Esophagus (tissue), 2 donors: ENCODE measurements around the gene HS6ST2. TPM values are rescaled to one million over a fixed set of nuclear protein-coding genes. Genes with fewer than 3 reads are reported as not detected.

Experiments used
- H3K27ac ChIP-seq, 2 donors: one replicate each; pipeline ENCODE4 v1.5.1; 2013; ENCODE audit warnings: low read depth in 2 of 2, mild to moderate bottlenecking in 2 of 2, inconsistent platforms in 1 of 2, low read length in 1 of 2, moderate library complexity in 1 of 2
- H3K27me3 ChIP-seq, 2 donors: one replicate each; pipeline ENCODE4 v1.6.1; 2013; ENCODE audit warnings: low read length in 2 of 2, control low read depth in 1 of 2, mild to moderate bottlenecking in 1 of 2; ENCODE audit not compliant: insufficient read depth in 2 of 2, control insufficient read depth in 1 of 2
- H3K36me3 ChIP-seq, 2 donors: one replicate each; pipeline ENCODE4 v1.6.1; 2013; ENCODE audit warnings: low read length in 1 of 2; ENCODE audit not compliant: control insufficient read depth in 2 of 2, insufficient read depth in 2 of 2
- H3K4me1 ChIP-seq, 2 donors: one replicate each; pipeline ENCODE4 v1.6.1; 2013; ENCODE audit warnings: low read length in 1 of 2; ENCODE audit not compliant: control insufficient read depth in 2 of 2, insufficient read depth in 2 of 2
- H3K4me3 ChIP-seq, 2 donors: one replicate each; pipeline ENCODE4 v1.5.1; 2013; ENCODE audit warnings: low read length in 2 of 2, mild to moderate bottlenecking in 2 of 2, low read depth in 1 of 2, moderate library complexity in 1 of 2
- H3K9me3 ChIP-seq, 2 donors: one replicate each; pipeline ENCODE4 v1.6.1; 2013; ENCODE audit warnings: mild to moderate bottlenecking in 2 of 2, low read depth in 1 of 2, low read length in 1 of 2, moderate library complexity in 1 of 2; ENCODE audit not compliant: control insufficient read depth in 2 of 2, insufficient read depth in 1 of 2
- WGBS, 2 donors: extraction: QIAGEN DNeasy Blood & Tissue Kit; methylation state at CpG; one replicate each; pipeline ENCODE4 v1.1.7; 2013; 5-methylcytosine and 5-hydroxymethylcytosine counted together
- polyA plus RNA-seq, 2 donors: library from polyadenylated mRNA; stranded (reverse); fragments of 200-250 nt; gene quantifications; one replicate each; pipeline ENCODE4 v1.2.3, GENCODE V29; 2013
- donor health status: healthy with polysubstance abuse.
- donor health status: Bipolar disorder and iron deficiency.

The HS6ST2 gene
- polyA plus RNA-seq, 2 donors: 0.81 to 2.8 TPM

DNA sequence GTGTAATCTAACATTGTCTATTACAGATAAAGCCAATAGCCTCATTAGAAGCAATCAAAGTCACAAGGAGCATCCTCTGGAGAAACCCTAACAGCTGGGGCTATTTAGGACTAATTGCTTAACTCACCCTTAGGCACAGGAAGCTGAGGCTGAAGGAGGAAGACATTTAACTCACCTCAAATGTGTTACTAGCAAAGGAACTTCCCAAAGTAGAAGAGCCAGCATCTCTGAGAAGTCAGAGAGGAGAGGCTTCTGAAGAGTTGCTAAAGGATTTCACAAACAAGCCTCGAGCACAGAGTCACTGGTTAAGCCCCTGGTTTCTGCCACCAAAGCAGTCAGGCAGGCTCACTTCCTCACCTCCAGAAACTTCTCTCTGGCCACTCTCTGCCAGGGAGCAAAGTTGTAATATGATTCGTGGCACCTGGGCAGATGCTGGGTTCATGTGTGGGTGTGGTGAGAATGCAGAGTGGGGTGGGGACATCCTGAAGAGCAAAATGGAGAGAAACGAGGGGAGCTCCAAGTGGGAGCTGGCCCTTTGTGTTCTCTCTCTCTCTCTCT is 201.3 kb downstream of the HS6ST2 start:
- Histone ChIP-seq H3K9me3 (no peaks in the 10 kb centered on the region), H3K4me1 (peaks cover 0 to 3% of the 10 kb centered on the region in 2 donors), H3K27me3 (peaks cover 0 to 5% of the 10 kb centered on the region in 2 donors), H3K27ac (no peak overlapping the region), H3K36me3 (no peaks in the 10 kb centered on the region), H3K4me3 (no peak overlapping the region)
- WGBS, 2 donors: 27 to 48% methylated on average over 3 of the region's 3 CpGs

- no peak overlapping the region for H3K4me3 ChIP-seq
- H3K9me3 ChIP-seq: no peaks in the 10 kb centered on the region
- whole genome bisulfite sequencing, 2 donors: 71 to 83% methylated on average over 4 of the region's 4 CpGs
- no peak overlapping the region for H3K27ac ChIP-seq
- H3K27me3 ChIP-seq: peaks cover 0 to 5% of the 10 kb centered on the region in 2 donors
- no peaks in the 10 kb centered on the region for H3K36me3 ChIP-seq
- H3K4me1 ChIP-seq: peaks cover 0 to 3% of the 10 kb centered on the region in 2 donors
Measured at GRCh38 chrX:132756439-132756838, 202.0 kb downstream of the HS6ST2 start.

- WGBS, 2 donors: 44 to 67% methylated on average over 3 of the region's 3 CpGs
- Histone ChIP-seq H3K4me3 (no peak overlapping the region), H3K27me3 (no peaks in the 10 kb centered on the region), H3K4me1 (no peaks in the 10 kb centered on the region), H3K9me3 (no peaks in the 10 kb centered on the region), H3K27ac (no peak overlapping the region), H3K36me3 (no peaks in the 10 kb centered on the region)
Measured at GRCh38 chrX:132751063-132751690, 207.3 kb downstream of the HS6ST2 start.

- no peaks in the 10 kb centered on the region for H3K36me3 ChIP-seq
- H3K4me1 ChIP-seq: no peaks in the 10 kb centered on the region
- no peak overlapping the region for H3K4me3 ChIP-seq
- H3K27me3 ChIP-seq: no peaks in the 10 kb centered on the region
- H3K27ac ChIP-seq: no peak overlapping the region
- 63 to 77% methylated on average over 6 of the region's 6 CpGs for WGBS, 2 donors
- H3K9me3 ChIP-seq: no peaks in the 10 kb centered on the region
Measured at GRCh38 chrX:132750331-132751062, 207.9 kb downstream of the HS6ST2 start.

- no peaks in the 10 kb centered on the region for H3K36me3 ChIP-seq
- H3K27me3 ChIP-seq: no peaks in the 10 kb centered on the region
- no peak overlapping the region for H3K4me3 ChIP-seq
- no peak overlapping the region for H3K27ac ChIP-seq
- no peaks in the 10 kb centered on the region for H3K9me3 ChIP-seq
- 56 to 58% methylated on average over 3 of the region's 3 CpGs for WGBS, 2 donors
- no peaks in the 10 kb centered on the region for H3K4me1 ChIP-seq
Measured at GRCh38 chrX:132749406-132749805, 209.0 kb downstream of the HS6ST2 start.

DNA sequence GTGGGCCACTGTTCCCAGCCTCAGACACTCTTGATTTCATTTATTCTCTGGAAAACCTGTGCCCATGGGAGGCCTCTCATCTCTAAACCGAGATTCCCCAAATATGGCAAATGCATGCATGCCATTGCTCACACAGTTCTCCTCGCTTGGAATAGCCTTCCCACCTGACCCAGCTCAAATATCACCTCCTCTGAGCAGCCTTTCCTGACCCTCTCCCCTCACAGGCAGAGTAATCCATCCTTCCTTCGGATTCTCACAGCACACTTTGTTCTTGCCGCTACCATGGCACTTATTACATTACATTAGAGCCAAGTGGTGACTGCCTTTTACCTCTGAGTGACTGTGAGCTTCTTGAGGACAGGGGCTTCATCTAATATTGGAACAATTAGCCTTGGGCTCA is 209.5 kb downstream of the HS6ST2 start:
- Histone ChIP-seq H3K9me3 (no peaks in the 10 kb centered on the region), H3K4me3 (no peak overlapping the region), H3K27me3 (peaks cover 0 to 3% of the 10 kb centered on the region in 2 donors), H3K27ac (no peak overlapping the region), H3K36me3 (no peaks in the 10 kb centered on the region), H3K4me1 (no peaks in the 10 kb centered on the region)
- 64 to 76% methylated on average over 4 of the region's 4 CpGs for WGBS, 2 donors

DNA sequence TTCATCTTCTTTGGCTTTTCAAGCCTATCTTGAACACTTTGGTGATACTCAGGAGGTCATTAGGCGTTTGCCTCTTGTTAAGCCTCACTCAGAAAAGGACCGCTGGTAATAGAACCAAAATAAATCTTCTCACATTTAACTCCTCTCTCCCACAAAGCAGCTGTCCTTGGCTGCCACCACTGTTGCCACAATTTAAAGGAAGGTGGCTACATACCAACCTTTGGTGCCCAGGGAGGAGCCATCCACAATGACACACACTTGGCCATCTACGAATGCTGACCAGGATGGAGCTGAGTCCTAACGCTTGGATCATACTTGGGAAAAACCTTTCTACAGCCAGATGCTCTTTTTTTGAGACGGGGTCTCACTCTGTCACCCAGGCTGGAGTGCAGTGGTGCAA is 210.2 kb downstream of the HS6ST2 start:
- WGBS, 2 donors: 84 to 91% methylated on average over 5 of the region's 5 CpGs
- Histone ChIP-seq H3K9me3 (no peaks in the 10 kb centered on the region), H3K27ac (no peak overlapping the region), H3K4me1 (no peaks in the 10 kb centered on the region), H3K27me3 (peaks cover 0 to 3% of the 10 kb centered on the region in 2 donors), H3K4me3 (no peak overlapping the region), H3K36me3 (no peaks in the 10 kb centered on the region)

GRCh38 chrX:132745593-132745992 is 212.8 kb downstream of the HS6ST2 start:
- 86 to 93% methylated on average over 2 of the region's 2 CpGs for WGBS, 2 donors
- Histone ChIP-seq H3K4me1 (no peaks in the 10 kb centered on the region), H3K4me3 (no peak overlapping the region), H3K27ac (no peak overlapping the region), H3K36me3 (no peaks in the 10 kb centered on the region), H3K9me3 (no peaks in the 10 kb centered on the region), H3K27me3 (peaks cover 0 to 3% of the 10 kb centered on the region in 2 donors)

- H3K4me1 ChIP-seq: no peaks in the 10 kb centered on the region
- H3K9me3 ChIP-seq: no peaks in the 10 kb centered on the region
- H3K27ac ChIP-seq: no peak overlapping the region
- no peak overlapping the region for H3K4me3 ChIP-seq
- WGBS, 2 donors: 0 to 35% methylated on average over 1 of the region's 1 CpG
- H3K36me3 ChIP-seq: no peaks in the 10 kb centered on the region
- H3K27me3 ChIP-seq: peaks cover 0 to 3% of the 10 kb centered on the region in 2 donors
Measured at GRCh38 chrX:132744470-132744869, 214.0 kb downstream of the HS6ST2 start.
